IPS DF 4.7 (cell line): ENCODE results near the gene PLEKHA6.

Source experiments
- DNase-seq: peaks from one replicate; pipeline ENCODE4 v3.0.0-alpha.2; 2013; ENCODE audit warnings: low spot score; ENCODE audit errors: extremely low read depth

Gene PLEKHA6, protein sequence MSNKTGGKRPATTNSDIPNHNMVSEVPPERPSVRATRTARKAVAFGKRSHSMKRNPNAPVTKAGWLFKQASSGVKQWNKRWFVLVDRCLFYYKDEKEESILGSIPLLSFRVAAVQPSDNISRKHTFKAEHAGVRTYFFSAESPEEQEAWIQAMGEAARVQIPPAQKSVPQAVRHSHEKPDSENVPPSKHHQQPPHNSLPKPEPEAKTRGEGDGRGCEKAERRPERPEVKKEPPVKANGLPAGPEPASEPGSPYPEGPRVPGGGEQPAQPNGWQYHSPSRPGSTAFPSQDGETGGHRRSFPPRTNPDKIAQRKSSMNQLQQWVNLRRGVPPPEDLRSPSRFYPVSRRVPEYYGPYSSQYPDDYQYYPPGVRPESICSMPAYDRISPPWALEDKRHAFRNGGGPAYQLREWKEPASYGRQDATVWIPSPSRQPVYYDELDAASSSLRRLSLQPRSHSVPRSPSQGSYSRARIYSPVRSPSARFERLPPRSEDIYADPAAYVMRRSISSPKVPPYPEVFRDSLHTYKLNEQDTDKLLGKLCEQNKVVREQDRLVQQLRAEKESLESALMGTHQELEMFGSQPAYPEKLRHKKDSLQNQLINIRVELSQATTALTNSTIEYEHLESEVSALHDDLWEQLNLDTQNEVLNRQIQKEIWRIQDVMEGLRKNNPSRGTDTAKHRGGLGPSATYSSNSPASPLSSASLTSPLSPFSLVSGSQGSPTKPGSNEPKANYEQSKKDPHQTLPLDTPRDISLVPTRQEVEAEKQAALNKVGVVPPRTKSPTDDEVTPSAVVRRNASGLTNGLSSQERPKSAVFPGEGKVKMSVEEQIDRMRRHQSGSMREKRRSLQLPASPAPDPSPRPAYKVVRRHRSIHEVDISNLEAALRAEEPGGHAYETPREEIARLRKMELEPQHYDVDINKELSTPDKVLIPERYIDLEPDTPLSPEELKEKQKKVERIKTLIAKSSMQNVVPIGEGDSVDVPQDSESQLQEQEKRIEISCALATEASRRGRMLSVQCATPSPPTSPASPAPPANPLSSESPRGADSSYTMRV

DNA sequence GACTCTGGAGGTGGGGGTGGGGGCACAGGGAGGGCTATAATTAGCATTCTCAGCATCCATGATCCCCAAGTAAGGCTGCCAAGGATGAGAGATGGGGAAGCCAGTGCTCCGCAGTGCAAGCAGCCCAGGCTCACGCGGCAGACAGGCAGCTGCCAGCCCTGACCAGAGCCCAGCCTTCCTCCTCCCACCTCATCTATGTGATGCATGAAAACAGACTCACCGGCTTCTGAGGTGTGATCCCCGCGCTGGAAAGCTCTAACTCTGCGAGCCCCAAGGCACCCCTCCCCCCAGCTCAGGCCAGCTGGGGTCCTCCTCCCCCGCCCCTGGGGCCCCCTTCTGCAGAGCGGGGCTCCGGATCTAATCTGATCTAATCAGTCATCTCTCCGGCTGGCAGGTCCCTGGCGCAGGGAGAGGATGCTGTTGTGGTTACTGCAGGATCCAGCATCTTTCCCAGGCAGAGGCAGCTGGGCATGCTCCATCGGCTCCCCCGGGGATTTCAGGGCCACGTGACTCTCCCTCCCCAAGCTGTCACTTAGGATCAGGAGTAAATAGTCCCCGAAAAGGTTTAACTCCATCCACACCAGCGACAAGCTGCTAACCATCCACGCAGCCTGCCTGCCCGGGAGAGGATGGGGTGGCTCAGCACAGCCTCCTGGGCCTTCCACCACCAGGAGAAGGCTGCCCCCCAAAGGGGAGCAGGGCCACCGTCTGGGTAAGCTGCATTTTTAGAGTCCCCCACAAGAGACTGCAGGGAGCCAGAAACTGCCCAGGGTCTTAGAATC lies at the start of gene PLEKHA6:
Gene PLEKHA6 (minus strand): TSS at position 456 of the 782 bp plus-strand sequence. CDS start 86,202 bp downstream, outside the sequence.
- DNase-seq, result no peak

DNA sequence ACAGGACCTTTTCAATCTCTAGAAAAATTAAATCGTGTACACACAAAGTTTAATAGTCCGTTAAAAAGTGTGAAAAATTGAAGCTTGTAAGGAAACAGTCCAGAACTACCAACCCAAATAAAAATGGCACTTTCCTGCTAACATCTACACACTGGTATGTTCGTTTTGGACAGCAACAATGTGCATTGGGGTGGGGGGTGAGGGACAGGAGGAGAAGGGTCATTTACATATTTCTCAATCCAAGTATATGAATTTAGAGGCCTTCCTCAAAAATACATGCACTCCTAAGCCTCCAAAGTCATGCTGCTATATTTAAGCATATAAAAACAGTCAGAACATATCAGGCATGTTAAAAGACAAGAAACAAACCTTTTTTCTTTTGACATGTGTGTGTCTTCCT lies 49.4 kb upstream of the PLEKHA6 start:
- DNase-seq, result no peak

DNA sequence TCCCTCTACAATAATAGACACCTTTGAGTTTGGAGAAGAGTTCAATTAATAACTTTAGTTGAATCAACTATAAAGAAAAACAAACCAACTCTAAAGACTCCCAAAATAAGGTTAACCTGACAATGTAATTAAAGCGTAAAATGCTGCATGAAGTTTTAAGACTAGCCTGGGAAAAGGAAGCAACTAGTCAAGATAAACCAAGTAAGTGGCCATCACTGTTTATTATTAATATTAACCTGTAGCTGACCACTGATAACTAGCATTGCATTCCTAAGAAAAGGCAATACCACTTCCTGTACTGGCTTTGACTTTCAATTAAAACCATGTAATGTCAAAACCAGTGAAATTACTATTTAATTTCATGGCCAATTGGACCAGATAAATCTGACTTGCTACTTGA lies 48.9 kb upstream of the PLEKHA6 start:
- DNase-seq, result no peak

DNA sequence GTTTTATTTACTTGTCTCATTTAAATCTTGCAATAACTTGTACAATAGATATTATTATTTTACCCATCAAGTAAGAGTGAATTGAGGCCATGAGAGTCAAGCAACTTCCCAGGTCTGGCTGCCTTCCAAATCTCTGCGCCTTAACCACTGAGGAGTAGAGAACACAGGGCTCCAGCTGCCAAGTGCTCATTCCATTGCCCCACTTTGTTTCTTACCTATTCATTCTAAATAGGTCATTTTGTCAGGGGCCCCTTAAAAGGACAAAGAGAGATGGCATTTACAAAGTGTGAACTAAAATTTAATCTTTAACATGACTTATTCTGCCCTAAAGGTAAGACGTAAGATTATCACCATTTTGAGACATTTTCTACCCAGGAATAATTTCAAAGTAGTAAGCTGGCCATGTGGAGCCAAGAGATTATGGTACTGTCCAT lies 48.4 kb upstream of the PLEKHA6 start:
- no peak for DNase-seq

DNA sequence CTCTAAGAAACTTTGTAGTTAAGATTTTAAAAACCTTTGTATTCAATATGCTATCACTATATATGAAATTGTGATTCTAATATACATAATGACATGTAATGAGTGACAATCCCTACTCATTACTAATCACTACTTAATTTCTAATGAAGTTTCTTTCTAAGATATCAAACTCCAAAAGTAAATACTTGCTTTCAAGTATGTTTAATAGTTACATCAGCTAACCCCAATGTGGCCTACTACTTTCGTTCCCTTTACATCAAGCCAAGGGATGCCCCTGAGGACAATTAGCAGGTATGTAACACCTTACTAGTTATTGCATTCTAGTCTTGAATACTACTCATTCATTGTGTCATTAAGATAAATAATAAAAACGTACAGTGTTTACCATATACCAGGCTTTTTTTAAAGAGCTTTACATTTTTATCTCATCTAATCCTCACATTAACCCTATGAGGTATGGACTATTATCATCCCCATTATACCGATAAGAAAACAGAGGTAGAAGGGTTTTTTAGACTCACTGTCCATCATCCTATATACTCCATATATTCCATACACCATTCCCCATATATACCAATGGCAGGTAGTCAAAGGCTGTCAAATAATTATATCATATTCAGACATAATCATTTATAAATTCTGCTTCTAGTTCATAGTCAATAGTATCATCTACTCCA lies 47.7 kb upstream of the PLEKHA6 start:
- no peak for DNase-seq

DNA sequence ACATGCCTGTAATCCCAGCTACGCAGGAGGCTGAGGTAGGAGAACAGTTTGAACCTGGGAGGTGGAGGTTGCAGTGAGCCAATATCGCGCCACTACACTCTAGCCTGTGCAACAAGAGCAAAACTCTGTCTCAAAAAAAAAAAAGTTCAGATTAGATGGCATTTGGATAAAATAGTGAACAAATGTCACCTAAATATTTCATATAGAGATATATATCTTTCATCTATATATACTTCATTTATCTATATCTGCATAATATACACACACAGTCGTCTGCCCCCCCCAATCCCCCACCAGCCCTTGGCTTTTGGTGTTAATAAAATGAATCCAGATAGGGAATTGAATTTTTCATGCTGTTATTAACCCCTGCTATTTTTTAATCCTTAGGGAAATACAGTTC lies 46.9 kb upstream of the PLEKHA6 start:
- DNase-seq, result no peak

DNA sequence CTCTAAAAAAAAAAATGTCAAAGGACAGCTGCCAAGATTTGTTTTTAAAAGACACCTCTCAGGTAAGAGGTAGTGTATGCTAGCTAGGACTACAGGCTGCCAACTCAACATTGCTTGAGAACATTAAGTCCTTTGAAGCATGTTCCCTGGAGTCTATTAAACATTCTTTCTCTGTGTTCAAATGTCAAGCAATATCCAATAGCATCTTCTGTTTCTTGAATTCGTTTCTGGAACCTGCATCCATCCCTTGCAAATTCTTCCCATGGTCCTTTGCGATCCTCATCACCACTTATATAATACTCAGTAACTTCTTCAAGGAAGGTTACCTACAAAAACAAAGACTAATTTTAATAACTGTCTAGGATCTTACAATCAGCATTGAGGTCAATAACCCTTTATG lies 46.3 kb upstream of the PLEKHA6 start:
- no peak for DNase-seq

DNA sequence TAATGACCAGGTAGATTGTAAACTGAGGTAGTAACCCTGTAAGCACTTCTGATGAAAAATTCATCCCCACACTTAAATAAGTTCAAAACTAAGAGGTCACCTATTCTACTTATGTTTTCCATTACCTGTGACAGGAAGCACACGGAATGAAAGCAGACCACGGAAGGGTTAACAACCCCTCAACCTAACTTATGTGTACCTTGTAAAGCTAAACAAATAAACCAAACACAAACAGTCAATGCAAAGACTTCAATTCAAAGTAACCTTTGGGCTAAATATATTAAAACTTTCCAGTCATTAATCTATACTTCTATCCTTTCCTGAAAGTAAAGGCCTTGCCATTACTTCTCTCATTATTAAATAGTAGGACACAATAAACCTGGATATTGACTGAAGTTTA lies 44.9 kb upstream of the PLEKHA6 start:
- DNase-seq, result no peak

DNA sequence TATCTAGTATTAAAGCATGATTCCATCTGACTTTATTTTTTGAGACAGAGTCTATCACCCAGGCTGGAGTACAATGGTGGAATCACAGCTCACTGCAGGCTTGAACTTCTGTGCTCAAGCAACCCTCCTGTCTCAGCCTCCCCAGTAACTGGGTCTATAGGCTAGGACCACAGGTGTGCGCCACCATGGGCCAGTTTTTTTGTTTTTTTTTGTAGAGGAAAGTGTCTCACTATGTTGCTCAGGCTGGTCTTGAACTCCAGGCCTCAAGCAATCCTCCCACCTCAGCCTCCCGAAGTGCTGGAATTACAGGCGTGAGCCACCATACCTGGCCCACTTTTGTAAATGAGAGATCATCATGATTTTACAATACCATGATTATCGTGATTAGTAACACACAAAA lies 42.7 kb upstream of the PLEKHA6 start:
- DNase-seq, result no peak

DNA sequence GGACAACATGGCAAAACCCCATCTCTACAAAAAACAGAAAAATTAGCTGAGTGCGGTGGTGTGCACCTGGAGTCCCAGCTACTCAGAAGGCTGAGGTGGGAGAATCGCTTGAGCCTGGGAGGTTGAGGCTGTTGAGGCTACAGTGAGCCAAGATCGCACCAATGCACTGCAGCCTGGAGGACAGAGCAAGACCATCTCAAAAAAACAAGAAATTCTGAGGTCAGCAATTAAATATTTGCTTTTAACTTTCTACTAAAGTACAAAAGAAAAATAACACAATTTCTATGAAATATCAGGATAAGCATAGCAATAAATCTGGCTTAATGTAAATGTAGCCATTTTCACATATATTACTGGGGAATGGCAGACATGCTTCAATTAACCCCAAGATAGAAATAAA lies 42.0 kb upstream of the PLEKHA6 start:
- no peak for DNase-seq

DNA sequence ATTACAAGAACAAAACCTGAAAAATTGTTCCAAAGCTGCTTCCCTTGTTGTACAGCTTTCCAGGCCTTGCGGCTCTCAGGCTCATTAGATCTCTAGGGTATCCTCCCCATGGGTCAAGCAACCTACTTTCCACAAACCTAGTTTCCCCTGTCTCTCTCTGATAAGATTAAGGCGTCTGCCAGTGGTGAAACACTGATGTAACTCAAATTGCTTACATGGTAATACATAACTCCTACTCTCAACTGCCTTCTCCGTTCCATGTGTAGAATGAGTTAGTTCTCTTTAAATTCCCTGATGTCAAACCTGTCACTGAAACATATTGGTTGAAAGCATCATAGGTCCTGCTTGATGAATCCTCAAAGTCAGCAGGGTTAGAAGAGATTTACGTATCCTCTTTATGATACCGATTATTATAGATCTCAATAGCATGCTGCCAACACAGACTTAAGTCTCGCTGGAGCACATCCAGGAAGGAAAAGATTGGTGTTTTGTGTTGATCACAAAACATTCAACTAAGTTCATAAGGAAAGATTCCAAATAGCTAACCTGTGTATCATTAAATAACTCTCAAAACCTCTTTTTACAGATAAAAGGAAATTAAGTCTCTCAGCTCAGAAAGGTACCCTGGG lies 41.3 kb upstream of the PLEKHA6 start:
- no peak for DNase-seq

DNA sequence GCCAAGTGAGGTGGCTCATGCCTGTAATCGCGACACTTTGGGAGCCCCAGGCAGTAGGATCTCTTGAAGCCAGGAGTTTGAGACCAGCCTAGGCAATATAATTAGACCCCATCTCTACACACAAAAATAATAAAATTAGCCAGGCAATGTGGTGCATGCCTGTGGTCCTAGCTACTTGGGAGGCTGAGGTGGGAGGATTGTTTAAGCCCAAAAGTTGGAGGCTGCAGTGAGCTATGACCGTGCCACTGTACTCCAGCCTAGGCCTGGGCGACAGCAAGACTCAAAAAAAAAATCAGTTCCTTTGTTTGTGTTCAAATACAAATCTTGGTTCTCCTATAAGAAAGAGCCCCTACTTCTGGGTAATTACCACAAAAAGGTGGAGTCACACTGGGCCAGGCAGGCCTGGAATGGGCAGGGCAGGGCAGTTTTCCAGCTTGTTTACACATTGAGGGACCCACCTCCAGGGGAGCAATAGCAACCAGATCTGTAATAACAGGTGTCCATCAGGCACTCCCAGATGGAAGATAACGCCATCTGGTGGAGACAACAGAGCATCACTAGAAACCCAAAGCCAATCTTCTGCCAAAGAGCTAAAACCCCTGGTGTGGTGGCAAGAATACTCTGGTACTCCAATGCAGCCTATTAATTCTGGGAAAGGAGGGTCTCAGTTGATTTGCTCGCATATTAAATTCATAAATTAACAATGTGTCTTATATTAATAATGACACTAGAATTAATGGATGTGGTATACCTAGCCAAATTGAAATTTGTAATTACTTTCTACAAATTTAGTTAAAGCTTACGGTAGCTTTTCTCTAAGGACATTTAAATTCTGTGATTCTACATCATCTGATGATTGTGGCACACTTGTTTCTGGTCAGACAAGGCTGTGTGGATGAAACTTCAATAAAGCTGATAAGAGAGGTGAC lies 38.7 kb upstream of the PLEKHA6 start:
- DNase-seq, result peak; percentile 87

DNA sequence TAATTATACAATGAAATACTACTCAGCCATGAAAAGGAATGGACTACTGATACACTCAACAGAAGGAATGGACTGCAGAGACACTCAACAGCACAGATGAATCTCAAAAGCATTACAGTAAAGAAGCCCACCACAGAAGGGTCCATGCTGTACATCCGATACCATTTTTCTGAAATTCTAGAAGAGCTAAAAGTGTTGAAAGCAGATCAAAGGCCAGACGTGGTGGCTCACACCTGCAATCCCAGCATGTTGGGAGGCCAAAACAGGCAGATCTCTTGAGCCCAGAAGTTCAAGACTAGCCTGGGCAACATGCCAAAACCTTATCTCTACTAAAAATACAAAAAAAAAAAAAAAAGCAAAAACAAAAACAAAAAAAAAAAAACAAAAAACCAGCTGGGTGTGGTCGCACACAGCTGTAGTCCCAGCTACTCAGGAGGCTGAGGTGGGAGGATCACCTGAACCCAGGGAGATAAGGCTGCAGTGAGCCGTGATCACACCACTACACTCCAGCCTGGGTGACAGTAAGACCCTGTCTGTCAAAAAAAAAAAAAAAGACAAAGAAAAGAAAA lies 36.4 kb upstream of the PLEKHA6 start:
- no peak for DNase-seq

DNA sequence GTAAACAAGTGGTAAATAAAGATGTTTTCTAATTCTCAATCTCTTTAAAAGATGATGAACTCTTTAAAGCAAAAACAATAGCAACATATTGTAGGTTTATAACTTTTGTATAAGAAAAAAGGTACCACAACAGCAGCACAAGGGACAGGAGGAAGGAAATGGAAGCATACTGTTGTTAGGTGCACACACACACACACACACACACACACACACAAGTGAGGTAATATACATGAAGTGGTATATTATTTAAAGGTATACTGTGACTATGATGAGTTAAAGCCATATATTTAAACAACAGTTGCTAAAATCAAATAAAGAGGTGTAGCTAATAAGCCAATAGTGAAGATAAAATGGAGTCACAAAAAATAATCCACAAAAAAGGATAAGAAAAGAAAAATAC lies 31.9 kb upstream of the PLEKHA6 start:
- no peak for DNase-seq

DNA sequence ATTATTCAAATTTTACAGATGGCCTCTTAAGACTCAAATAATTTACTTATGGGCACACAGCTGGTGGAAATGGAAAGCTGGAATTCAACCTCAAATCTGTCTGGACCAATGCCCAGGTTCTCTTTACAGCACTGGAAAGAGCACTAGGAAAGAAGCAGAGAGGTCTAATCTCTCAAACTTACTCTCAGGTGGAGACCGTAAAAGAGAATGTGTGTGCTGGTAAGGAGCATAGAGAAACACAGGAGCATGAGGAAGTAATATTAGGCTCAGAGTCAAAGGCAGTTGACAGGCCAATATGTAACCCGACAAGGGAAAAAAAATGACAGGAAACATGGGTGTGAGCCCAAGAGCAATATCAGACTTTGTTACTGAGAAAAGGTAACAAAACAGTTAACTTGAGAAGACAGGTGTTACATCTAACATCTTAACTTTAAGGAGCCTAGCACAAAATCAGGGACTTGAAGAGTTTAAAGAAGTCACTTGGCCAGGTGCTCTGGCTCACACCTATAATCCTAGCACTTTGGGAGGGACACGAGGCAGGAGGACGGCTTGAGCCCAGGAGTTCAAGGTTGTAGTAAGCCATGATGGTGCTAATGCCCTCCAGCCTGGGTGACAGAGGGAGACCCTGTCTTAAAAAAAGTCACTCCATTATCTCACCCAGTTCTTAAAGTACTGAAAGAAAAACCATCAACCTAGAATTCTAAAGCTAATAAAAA lies 31.2 kb upstream of the PLEKHA6 start:
- no peak for DNase-seq

DNA sequence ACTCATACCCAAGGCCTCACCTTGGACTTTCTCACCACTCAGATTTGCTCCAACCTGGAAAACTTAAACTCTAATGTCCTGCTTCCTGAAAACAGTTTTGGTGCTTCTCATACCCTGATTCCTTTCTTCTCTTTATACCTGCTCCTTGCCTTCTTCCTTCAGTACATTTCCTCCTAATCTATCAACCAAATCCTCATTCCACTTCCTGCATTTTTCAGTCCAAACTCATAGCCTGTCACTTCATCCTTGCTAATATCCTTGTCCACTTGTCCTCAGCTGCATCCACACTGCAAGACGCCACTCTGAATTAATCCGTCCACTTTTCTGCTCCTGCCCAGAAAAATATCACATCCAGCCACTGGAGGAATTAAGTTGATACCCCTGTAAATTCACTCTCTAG lies 26.0 kb upstream of the PLEKHA6 start:
- DNase-seq, result no peak

DNA sequence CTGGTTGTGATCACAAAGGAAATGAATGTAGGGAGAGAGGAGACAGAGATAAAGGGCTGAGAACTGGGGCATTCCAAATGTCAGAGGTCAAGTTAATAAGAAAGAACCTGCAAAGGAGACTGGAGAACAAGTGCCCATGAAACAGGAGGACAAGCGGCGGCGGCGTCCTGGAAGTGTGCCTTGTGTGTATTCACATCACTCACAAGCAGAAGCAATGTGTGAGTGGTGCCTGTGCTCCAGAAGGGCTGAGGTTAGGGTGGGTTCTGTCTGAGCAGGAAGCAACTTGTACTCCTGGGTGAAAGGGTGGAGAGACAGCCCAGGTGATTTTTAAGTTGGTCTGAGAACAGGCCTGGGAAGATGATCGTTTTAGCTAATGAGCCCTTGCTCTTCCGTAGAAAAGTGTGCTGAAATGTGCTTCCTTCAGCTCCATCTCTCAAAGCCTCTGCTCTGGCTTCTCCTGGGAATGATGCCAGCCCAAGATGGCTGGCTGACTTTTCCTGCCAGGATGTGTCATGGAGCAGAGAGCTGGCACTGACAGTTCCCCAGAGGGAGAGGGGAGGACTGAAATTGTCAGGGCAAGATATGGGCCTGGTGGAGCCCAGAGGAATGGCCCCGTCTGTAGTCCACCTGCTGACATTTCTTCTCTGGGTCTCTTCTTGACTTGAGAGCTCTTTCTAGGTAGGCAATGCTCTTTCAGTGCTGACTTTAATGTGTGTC lies 25.1 kb upstream of the PLEKHA6 start:
- no peak for DNase-seq
